HepG2 (cell line): ENCODE results near the gene NAV2. TPM values are rescaled to one million over a fixed set of nuclear protein-coding genes. Genes with fewer than 3 reads are reported as not detected.
A peak's percentile ranks its signal among the peaks of the same experiment; 100 is the strongest.

Experiments
- ARNTL ChIP-seq: sonication (generic); formaldehyde crosslinking; IDR thresholded peaks from 2 replicates; pipeline ENCODE4 v1.4.0; 2020; ENCODE audit warnings: mild to moderate bottlenecking, missing genetic modification reagents
- CBX5 ChIP-seq: sonication (generic); formaldehyde crosslinking; IDR thresholded peaks from 2 replicates; pipeline ENCODE4 v1.4.0; 2020; ENCODE audit warnings: missing genetic modification reagents, borderline replicate concordance
- ISL2 ChIP-seq: sonication (generic); formaldehyde crosslinking; IDR thresholded peaks from 2 replicates; pipeline ENCODE4 v1.5.0; 2020; ENCODE audit warnings: missing genetic modification reagents
- NBN ChIP-seq: fragments of 450-650 bp; conservative IDR thresholded peaks from 2 replicates; pipeline ENCODE4 v1.6.1; 2017
- PHB2 ChIP-seq: fragments of 450-650 bp; IDR thresholded peaks from 2 replicates; pipeline ENCODE4 v1.6.1; 2018; ENCODE audit not compliant: partially characterized antibody
- RARG ChIP-seq: sonication (generic); formaldehyde crosslinking; IDR thresholded peaks from 2 replicates; pipeline ENCODE4 v1.4.0; 2020; ENCODE audit warnings: low read depth, mild to moderate bottlenecking, missing genetic modification reagents
- RBM39 ChIP-seq: fragments of 200-400 bp; formaldehyde crosslinking; IDR thresholded peaks from one replicate; pipeline ENCODE4 v1.6.1; 2018; ENCODE audit warnings: antibody characterized with exemption, mild to moderate bottlenecking, low read depth, low read length; ENCODE audit not compliant: poor library complexity, severe bottlenecking
- REL ChIP-seq: sonication (generic); formaldehyde crosslinking; conservative IDR thresholded peaks from 2 replicates; pipeline ENCODE4 v1.8.0; 2022; ENCODE audit warnings: mild to moderate bottlenecking, missing genetic modification reagents, moderate library complexity
- SETDB1 ChIP-seq: sonication (generic); formaldehyde crosslinking; IDR thresholded peaks from 2 replicates; pipeline ENCODE4 v1.5.1; 2020; ENCODE audit warnings: missing genetic modification reagents, mild to moderate bottlenecking, borderline replicate concordance
- ZBTB37 ChIP-seq: sonication (generic); formaldehyde crosslinking; IDR thresholded peaks from 2 replicates; pipeline ENCODE4 v1.4.0; 2020; ENCODE audit warnings: mild to moderate bottlenecking, missing genetic modification reagents
- ZNF451 ChIP-seq: sonication (generic); formaldehyde crosslinking; IDR thresholded peaks from 2 replicates; pipeline ENCODE4 v1.5.0; 2020; ENCODE audit warnings: mild to moderate bottlenecking, missing genetic modification reagents
- ZNF572 ChIP-seq: sonication (generic); formaldehyde crosslinking; IDR thresholded peaks from 2 replicates; pipeline ENCODE4 v1.5.1; 2020; ENCODE audit warnings: mild to moderate bottlenecking, missing genetic modification reagents
- ZNF580 ChIP-seq: IDR thresholded peaks from 2 replicates; pipeline ENCODE4 v1.6.1; 2016; ENCODE audit warnings: low read depth, borderline replicate concordance
- ZNF747 ChIP-seq: sonication (generic); formaldehyde crosslinking; IDR thresholded peaks from 2 replicates; pipeline ENCODE4 v1.8.1; 2023; ENCODE audit warnings: missing genetic modification reagents, mild to moderate bottlenecking, borderline replicate concordance
- ZNF782 ChIP-seq: sonication (generic); formaldehyde crosslinking; IDR thresholded peaks from 2 replicates; pipeline ENCODE4 v1.4.0; 2020; ENCODE audit warnings: missing genetic modification reagents, mild to moderate bottlenecking, borderline replicate concordance
- polyA plus RNA-seq, 8 experiments: library from polyadenylated mRNA; depleted of rRNA in 3 of 8; stranded (reverse) in 7 of 8; unstranded in 1 of 8; fragments of >200 nt; fragmentation: Illumina TruSeq in 4 of 8; extraction: Trizol in 4 of 8; gene quantifications; 2 replicates each; pipeline versions ENCODE4 v1.2.1 to v1.2.3, GENCODE V29; 2011 to 2016; ENCODE audit warnings: low read depth in 4 of 8, missing spikeins in 1 of 8, mixed read lengths in 1 of 8; ENCODE audit not compliant: insufficient read depth in 1 of 8
- total RNA-seq, 5 experiments: library from RNA; depleted of rRNA; stranded (reverse); fragments of >200 nt; fragmentation: Illumina TruSeq; extraction: Trizol; gene quantifications; 2 replicates each; pipeline ENCODE4 v1.2.3, GENCODE V29; 2016; ENCODE audit warnings: low read depth in 1 of 5
- TF ChIP-seq, protein P1 (sequence below): IDR thresholded peaks from 2 replicates; pipeline ENCODE4 v1.6.1; 2016; ENCODE audit warnings: mild to moderate bottlenecking
- TF ChIP-seq, protein P2 (sequence below): sonication (generic); formaldehyde crosslinking; IDR thresholded peaks from one replicate; pipeline ENCODE4 v1.5.1; 2020; ENCODE audit warnings: mild to moderate bottlenecking, missing genetic modification reagents; ENCODE audit errors: not compliant biosample characterization

NAV2 gene
- total and polyA plus RNA-seq, 2 of the 13 experiments (the other 11 are each of a cell fraction or from before 2014, with no cell fraction given) = 9.3 to 34.6 TPM

GRCh38 chr11:20035701-20036601 is 323.3 kb downstream of the NAV2 start (continued):
- no peak for TF ChIP-seq NBN
- peak; percentile 93 for TF ChIP-seq ISL2 (CRISPR knock-in tag)
- TF ChIP-seq, protein P1, sequence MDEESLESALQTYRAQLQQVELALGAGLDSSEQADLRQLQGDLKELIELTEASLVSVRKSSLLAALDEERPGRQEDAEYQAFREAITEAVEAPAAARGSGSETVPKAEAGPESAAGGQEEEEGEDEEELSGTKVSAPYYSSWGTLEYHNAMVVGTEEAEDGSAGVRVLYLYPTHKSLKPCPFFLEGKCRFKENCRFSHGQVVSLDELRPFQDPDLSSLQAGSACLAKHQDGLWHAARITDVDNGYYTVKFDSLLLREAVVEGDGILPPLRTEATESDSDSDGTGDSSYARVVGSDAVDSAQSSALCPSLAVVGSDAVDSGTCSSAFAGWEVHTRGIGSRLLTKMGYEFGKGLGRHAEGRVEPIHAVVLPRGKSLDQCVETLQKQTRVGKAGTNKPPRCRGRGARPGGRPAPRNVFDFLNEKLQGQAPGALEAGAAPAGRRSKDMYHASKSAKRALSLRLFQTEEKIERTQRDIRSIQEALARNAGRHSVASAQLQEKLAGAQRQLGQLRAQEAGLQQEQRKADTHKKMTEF = peak; percentile 94
- TF ChIP-seq, protein P2, sequence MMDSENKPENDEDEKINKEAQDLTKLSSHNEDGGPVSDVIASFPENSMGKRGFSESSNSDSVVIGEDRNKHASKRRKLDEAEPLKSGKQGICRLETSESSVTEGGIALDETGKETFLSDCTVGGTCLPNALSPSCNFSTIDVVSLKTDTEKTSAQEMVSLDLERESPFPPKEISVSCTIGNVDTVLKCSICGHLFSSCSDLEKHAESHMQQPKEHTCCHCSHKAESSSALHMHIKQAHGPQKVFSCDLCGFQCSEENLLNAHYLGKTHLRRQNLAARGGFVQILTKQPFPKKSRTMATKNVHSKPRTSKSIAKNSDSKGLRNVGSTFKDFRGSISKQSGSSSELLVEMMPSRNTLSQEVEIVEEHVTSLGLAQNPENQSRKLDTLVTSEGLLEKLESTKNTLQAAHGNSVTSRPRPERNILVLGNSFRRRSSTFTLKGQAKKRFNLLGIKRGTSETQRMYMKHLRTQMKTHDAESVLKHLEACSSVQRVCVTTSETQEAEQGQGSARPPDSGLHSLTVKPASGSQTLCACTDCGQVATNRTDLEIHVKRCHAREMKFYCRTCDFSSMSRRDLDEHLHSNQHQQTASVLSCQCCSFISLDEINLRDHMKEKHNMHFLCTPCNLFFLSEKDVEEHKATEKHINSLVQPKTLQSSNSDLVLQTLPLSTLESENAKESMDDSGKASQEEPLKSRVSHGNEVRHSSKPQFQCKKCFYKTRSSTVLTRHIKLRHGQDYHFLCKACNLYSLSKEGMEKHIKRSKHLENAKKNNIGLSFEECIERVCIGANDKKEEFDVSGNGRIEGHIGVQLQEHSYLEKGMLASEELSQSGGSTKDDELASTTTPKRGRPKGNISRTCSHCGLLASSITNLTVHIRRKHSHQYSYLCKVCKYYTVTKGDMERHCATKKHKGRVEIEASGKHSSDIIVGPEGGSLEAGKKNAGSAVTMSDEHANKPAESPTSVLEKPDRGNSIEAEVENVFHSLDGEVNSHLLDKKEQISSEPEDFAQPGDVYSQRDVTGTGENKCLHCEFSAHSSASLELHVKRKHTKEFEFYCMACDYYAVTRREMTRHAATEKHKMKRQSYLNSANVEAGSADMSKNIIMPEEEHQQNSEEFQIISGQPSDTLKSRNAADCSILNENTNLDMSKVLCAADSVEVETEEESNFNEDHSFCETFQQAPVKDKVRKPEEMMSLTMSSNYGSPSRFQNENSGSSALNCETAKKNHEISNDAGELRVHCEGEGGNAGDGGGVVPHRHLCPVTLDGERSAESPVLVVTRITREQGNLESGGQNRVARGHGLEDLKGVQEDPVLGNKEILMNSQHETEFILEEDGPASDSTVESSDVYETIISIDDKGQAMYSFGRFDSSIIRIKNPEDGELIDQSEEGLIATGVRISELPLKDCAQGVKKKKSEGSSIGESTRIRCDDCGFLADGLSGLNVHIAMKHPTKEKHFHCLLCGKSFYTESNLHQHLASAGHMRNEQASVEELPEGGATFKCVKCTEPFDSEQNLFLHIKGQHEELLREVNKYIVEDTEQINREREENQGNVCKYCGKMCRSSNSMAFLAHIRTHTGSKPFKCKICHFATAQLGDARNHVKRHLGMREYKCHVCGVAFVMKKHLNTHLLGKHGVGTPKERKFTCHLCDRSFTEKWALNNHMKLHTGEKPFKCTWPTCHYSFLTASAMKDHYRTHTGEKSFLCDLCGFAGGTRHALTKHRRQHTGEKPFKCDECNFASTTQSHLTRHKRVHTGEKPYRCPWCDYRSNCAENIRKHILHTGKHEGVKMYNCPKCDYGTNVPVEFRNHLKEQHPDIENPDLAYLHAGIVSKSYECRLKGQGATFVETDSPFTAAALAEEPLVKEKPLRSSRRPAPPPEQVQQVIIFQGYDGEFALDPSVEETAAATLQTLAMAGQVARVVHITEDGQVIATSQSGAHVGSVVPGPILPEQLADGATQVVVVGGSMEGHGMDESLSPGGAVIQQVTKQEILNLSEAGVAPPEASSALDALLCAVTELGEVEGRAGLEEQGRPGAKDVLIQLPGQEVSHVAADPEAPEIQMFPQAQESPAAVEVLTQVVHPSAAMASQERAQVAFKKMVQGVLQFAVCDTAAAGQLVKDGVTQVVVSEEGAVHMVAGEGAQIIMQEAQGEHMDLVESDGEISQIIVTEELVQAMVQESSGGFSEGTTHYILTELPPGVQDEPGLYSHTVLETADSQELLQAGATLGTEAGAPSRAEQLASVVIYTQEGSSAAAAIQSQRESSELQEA (CRISPR knock-in tag) = no peak
- TF ChIP-seq PHB2 = no peak
- no peak for TF ChIP-seq SETDB1 (CRISPR knock-in tag)
- no peak for TF ChIP-seq REL (CRISPR knock-in tag)
- TF ChIP-seq ZNF580 (CRISPR knock-in tag) = no peak; the same call in 1 of the 2 replicates
- no peak for TF ChIP-seq ZNF747 (CRISPR knock-in tag)
- peak; percentile 58; the same call in 1 of the 2 replicates for TF ChIP-seq ZNF572 (CRISPR knock-in tag)
- TF ChIP-seq ZNF782 (CRISPR knock-in tag) = no peak; the same call in 1 of the 2 replicates
- TF ChIP-seq RBM39 = no peak
- TF ChIP-seq ZBTB37 = 0 out of 2 replicates have a peak, but pooled peaks have one; percentile 54
- TF ChIP-seq ARNTL (CRISPR knock-in tag) = peak; percentile 98
- no peak; the same call in none of the 2 replicates for TF ChIP-seq CBX5 (CRISPR knock-in tag)
- peak; percentile 93; the same call in 1 of the 2 replicates for TF ChIP-seq ZNF451 (CRISPR knock-in tag)
- TF ChIP-seq RARG (CRISPR knock-in tag) = 0 out of 2 replicates have a peak, but pooled peaks have one; percentile 68
